GM18505 (cell line): ENCODE results near the gene TAGLN2.

ENCODE experiments used
- ATAC-seq: cut with Tn5 transposase; IDR thresholded peaks from one replicate; pipeline ENCODE4 v1.9.1; 2021; ENCODE audit not compliant: unreplicated experiment
- POLR2A ChIP-seq: IDR thresholded peaks from 4 replicates; pipeline ENCODE4 v1.6.1; 2011; ENCODE audit warnings: borderline replicate concordance; ENCODE audit not compliant: insufficient read depth, insufficient read length; ENCODE audit errors: extremely low read depth

TAGLN2 gene

DNA sequence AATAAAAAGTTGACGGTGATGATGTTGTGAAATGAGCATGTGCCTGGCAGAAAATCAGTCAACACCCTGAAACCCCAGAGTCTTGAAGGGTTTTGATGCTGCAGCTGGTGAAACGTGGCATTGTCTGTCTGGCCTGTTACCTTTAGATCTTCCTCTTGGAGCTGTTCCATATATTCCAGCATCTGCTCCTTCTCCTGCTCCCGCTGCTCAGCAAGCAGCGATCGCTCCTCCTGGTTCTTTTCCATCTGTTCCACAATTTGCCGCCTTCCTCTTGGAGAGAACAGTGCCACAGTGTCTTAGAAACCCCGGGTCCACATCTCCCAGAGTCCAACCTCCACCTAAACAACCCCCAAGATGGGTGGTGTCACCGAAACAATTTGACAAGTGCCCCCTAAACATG, 41.0 kb downstream of the TAGLN2 start:
- TF ChIP-seq POLR2A = no peak
- ATAC-seq = no peak

DNA sequence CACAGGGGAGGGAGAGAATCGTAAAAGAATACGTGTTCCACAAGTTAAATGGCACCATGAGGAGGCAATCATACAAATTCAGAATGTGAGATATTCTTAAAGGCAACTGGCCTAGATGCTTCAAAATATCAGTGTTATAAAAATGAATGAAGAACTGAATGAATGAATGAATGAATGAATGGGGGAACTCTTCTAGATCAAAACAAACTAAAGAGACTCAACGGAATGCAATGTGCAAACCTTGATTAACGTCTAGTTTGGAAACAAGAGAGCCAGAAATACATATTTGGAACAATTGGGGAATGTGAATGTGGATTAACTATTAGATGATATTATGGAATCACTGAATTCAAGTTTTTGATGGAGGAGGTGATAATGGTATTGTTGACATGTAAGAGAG, 42.2 kb downstream of the TAGLN2 start:
- TF ChIP-seq POLR2A = no peak
- no peak for ATAC-seq

DNA sequence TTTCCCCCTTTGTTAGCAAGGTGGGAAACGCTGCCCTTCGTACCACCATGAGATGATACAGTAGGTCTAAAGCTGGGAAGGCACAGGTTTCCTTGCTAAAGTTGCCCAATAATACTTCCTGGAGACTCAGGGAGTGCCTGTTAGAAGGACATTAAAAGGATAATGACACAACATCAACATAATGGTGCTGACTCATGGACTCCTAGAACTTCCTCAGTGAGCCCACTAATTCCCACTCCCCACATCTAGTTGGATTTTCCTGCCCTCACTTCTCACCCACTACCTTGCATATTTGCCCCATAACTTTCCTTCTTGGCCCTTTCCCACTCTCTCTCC, 42.8 kb downstream of the TAGLN2 start:
- no peak for ATAC-seq
- no peak for TF ChIP-seq POLR2A

DNA sequence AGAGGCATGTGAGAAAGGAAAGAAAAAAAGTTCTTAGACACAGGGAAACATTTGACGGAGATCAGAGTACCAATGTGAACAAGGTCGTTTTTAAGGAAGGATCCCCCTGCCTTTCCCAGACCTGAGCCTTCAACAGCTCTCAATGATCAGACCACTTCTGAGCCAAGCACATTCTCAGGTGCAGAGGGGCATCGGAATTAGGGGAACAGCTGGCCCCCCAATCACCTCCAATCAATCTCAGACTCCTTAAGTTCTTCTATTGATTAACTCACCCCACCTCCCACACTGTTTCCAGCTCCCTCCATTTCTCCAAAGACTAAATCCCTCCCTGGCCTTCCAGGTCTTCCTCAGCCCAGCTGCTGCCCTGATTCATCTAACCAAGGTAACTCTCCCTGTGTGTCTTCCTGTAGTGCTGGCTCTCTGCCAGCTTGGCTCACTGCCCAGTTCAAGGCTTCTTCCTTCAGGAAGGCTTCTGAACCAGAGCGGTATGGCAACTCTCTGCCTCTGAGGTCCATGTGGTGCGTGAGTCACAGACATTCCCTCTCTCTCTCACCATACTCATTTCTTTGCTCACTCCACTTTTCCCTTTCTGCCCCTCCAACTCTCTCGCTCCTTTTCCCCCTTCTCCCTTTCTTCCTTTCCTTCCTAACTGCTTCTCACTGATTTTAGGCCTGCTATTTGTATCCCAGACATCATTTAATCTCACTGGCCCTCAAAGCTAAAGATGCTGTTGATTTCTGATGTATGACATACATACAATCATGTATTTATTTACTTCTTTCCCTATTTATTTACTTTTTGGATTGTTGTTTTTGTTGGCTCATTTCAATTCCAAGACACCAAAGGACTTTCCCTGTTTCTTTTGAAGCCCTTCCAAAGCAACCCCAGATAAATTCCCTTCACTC, 43.4 kb downstream of the TAGLN2 start:
- ATAC-seq = no peak
- TF ChIP-seq POLR2A = no peak

DNA sequence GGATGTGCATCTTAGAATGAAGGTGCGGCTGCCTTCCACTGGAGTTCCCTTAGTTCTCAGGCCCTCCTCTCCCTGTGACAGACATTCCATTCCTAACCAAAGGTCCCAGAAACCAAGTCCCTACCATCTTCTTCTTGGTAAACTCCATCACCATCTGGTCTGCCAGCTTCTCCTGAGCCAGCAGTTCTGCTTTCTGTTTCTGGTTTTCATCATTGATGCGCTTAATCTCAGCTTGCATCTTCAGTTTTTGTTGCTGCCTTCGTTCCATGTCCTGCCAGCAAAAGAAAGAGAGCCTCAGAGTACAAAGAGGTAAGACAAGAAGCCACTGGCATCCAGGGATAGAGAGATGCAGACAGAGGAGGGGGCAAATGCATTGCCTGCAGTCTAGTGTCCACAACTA, 44.9 kb downstream of the TAGLN2 start:
- ATAC-seq = no peak
- TF ChIP-seq POLR2A = no peak

DNA sequence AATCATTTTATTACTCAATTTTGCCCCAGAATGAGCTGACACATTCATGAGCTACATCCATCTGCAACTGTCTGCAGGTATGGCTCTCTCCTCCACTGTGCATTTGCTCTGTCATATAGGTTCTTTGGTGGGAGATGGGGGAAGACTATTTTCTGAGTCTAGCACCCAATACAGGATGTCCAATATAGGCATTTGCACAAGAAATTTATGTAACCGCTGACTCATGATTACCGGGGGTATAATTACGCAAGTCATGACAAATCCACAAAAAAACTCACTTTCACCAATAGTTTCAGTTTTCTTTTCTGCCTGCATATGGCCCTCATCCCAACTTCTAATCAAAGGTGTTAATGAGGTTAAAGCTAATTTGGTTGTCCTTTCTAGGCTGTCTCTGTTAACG, 45.3 kb downstream of the TAGLN2 start:
- no peak for TF ChIP-seq POLR2A
- ATAC-seq = no peak

DNA sequence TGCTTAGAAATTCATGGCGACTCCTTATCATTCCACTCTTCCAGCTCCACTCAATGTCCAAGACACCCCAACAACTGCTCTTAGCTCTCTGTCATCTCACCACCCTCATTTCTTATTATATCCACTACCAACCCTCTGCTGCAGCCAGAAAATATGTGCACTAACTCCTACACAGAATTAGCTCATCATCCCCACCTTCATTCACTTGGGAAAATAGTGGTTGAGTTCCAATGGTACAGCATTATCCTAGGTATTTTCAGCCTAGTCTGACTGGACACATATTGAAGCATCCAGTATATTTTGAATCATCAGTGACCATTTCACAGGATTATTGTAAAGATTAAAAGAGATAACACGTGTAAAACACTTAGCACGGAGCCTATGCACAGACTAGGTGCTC, 46.2 kb downstream of the TAGLN2 start:
- no peak for ATAC-seq
- TF ChIP-seq POLR2A = no peak

DNA sequence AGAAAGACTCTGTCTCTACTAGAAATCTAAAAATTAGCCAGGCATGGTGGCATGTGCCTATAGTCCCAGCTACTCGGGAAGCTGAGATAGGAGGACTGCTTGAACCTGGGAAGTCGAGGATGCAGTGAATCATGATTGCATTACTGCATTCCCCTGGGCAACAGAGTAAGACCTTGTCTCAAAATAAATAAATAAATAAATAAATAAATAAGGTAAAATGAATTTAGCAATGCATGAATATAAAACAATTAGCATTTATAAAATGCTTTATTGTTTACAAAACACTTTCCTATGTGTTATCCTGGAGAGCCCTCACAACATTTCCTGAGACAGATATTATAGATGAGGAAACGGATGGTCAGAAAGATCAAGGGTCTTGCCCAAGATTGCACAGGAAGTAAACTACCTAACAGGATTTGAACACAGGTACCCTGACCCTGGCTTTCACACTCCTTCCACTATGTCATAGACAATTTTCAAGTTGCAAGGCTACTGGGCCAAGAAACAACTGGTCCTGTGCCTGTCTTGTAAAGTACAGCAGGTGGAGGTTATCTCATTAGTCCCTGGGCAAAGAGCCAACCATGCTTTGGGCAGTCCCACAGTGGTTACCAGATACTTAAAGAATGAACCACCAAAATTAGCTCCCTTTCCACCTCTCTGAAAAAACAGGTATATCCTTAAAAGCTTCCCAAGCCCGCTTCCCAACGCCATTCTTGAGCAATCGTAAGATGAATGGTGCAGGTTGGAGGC, 47.4 kb downstream of the TAGLN2 start:
- no peak for TF ChIP-seq POLR2A
- ATAC-seq = no peak

DNA sequence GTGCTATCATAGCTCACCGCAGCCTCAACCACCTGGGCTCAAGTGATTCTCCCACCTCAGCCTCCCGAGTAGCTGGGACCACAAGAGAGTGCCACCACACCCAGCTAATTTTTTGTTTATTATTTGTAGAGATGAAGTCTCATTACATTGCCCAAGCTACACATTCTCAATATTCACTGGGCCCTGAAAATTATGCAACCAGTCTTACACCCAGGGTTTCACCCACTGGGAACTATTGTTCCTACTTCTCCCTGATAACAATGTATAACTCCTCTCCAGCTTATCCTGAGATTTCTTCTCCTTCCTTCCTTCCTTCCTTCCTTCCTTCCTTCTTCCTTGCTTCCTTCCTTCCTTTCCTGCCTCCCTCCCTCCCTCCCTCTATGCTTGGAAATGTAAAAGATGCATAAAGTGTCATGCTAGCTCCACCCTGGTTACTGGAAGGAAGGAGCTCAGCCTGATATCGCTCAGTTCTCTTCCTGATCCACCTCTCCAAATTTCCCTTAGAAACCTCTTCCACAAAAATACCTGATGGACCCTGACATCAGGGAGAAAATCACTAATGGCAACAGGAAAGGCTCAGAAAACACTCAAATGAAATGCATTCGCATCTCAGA, 51.7 kb downstream of the TAGLN2 start:
- no peak for TF ChIP-seq POLR2A
- no peak for ATAC-seq

DNA sequence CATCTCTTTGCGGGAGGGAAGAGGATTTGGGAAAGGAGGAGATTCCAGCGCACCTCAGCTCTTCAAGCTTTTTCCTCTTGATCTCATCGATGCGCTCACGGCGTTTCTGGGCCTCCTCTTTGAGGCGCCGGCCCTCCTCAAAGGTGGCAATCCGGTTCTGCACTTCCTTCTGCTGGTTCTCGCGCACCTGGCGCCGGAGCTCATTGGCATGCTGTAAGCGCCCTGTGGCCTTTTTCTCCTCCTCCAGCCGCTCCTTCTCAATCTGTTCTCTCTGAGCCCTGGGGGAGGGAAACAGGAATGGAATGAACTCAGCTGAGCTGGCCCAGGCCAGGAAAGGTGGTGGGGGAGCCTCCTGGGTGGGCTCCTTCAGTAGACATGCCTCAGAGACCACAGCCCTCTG, 52.4 kb downstream of the TAGLN2 start:
- TF ChIP-seq POLR2A = no peak
- no peak for ATAC-seq

DNA sequence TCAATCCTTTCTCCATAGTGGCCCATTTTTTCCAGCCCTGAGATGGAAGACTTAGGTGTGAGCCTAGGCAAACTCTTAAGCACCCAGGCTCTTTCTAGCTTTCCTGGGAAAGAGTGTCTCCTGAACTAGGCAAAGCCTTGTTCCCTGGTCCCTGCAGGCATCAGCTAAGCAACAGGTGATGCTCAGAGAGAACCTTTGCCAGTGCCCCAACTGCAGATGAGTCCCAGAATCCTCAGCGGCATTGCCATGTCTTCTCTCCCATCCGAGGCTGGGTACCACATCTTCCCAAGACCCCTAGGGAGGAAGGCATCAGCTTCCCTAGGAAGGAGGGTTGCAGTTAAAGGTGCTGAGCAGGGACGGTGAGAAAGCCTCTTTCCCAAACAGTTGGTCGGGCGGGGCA, 54.6 kb downstream of the TAGLN2 start:
- no peak for ATAC-seq
- no peak for TF ChIP-seq POLR2A

DNA sequence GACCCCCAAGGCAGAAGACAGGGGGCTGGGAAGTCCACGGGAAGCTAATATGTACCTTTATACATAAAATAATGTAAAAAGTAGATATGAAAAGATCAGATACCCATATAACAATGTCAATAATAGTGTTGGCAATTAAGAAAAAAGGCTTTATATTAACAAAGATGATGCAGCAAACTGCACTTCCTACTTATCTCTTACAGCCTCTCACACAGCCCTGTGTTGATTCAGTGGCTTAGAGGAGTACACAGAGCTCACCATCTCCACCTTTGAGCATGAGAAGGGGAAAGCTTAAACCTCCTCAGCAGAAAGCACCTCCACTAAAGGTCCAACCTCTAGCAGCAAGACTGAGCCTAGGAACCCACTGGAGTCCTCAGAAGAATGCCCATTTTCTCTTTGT, 55.7 kb downstream of the TAGLN2 start:
- TF ChIP-seq POLR2A = no peak
- ATAC-seq = no peak

DNA sequence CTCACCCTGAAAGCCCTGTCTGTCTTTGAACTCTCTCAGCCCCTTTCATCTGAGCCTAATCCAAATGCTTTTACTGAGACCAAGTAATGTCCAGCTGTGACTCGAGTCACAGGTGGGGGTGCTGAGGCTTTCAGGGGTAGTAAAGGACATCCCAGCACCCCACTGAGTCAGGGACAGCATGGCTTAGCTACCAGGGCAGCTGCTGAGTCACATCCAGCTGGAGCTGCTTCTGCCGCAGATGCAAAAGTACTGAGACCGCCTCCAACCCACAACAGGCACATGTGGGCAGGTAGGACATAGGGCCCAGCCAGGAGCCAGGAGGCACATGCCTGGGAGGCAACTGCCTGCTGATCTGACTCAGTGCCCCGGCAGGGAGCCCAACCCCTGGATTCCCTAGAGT, 56.1 kb downstream of the TAGLN2 start:
- no peak for ATAC-seq
- TF ChIP-seq POLR2A = no peak

DNA sequence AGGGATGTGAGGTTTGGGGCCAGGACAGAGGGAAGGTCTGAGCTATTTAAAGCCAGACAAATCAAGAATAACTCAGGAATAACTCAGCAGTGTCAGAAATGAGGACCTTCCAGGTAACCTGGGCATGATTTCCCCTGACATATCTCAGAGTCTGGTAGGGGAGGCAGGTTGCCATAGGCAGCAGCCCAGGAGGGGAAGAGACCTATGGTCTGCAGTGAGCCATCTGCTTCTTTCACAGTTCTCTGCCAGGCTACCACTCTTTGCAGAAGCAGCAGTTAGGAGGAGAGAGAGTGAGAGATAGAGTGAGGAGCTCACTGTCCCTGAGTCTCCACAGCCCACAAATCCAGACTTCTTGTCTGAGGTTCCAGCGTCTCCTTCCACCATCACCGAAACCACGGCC, 56.5 kb downstream of the TAGLN2 start:
- no peak for ATAC-seq
- TF ChIP-seq POLR2A = no peak
